H1 (cell line): ENCODE results near the gene DCHS1. TPM values are rescaled to one million over a fixed set of nuclear protein-coding genes. Genes with fewer than 3 reads are reported as not detected.

Experiments
- CTCF ChIA-PET: fragments of 300-600 bp; sonication (Branson Sonifier 250); formaldehyde crosslinking; loops from one replicate; lab custom pipeline; 2021; ENCODE audit not compliant: partially characterized antibody; lab: Charles Lee
- POLR2A ChIA-PET: fragments of 300-600 bp; sonication (Branson Sonifier 250); formaldehyde crosslinking; loops from one replicate; lab custom pipeline; 2021; ENCODE audit warnings: inconsistent platforms; ENCODE audit not compliant: partially characterized antibody; lab: Charles Lee
- DNase-seq, 2 experiments: peaks; one replicate each; pipeline versions ENCODE4 v3.0.0 to v3.0.0-alpha.2; 2010 to 2022; ENCODE audit warnings: low spot score in 2 of 2, low read depth in 1 of 2, mixed read lengths in 1 of 2
- FAIRE-seq: peaks from 2 replicates; lab custom pipeline; 2011; peaks lifted over from hg19 to GRCh38; lab: Jason Lieb, UNC
- H2AFZ ChIP-seq: 2 replicates; pipeline ENCODE4 v1.8.1; 2012; ENCODE audit warnings: low read length, inconsistent platforms
- H2AK5ac ChIP-seq: 2 replicates; pipeline ENCODE4 v1.6.1; 2013; ENCODE audit warnings: low read depth, low read length
- H2BK120ac ChIP-seq: replicated peaks from 2 replicates; pipeline ENCODE3; 2013; ENCODE audit warnings: low read depth, low read length, inconsistent platforms
- H2BK12ac ChIP-seq: 2 replicates; pipeline ENCODE4 v1.6.1; 2013; ENCODE audit warnings: low read depth, low read length
- H2BK15ac ChIP-seq: 2 replicates; pipeline ENCODE4 v1.6.1; 2013; ENCODE audit warnings: low read length
- H2BK20ac ChIP-seq: 2 replicates; pipeline ENCODE4 v1.6.1; 2013; ENCODE audit warnings: low read length
- H2BK5ac ChIP-seq: 2 replicates; pipeline ENCODE4 v1.6.1; 2013; ENCODE audit warnings: low read depth, low read length
- H3K14ac ChIP-seq: 2 replicates; pipeline ENCODE4 v1.6.1; 2013; ENCODE audit warnings: inconsistent platforms; ENCODE audit not compliant: insufficient read length
- H3K18ac ChIP-seq: 2 replicates; pipeline ENCODE4 v1.6.1; 2013; ENCODE audit warnings: low read length; ENCODE audit errors: extremely low read depth
- H3K23ac ChIP-seq: 2 replicates; pipeline ENCODE4 v1.6.1; 2013; ENCODE audit warnings: inconsistent platforms; ENCODE audit not compliant: insufficient read length
- H3K23me2 ChIP-seq: 2 replicates; pipeline ENCODE4 v1.6.1; 2013; ENCODE audit warnings: low read depth, low read length
- H3K27ac ChIP-seq: 2 replicates; pipeline ENCODE4 v1.6.1; 2011; ENCODE audit warnings: low read depth, low read length, inconsistent platforms
- H3K27me3 ChIP-seq, 4 experiments: replicated peaks in 1 of 4; 1 replicate in 1 of 4; 2 replicates in 3 of 4; pipeline versions ENCODE4 v1.6.1 to v1.8.1; 2011 to 2013; ENCODE audit warnings: low read length in 3 of 4, mild to moderate bottlenecking in 3 of 4, inconsistent platforms in 2 of 4, mixed read lengths in 2 of 4, moderate library complexity in 1 of 4; ENCODE audit not compliant: control insufficient read depth in 3 of 4, insufficient read depth in 3 of 4; ENCODE audit errors: extremely low read depth in 1 of 4
- H3K36me3 ChIP-seq, 4 experiments: 2 replicates each; pipeline versions ENCODE4 v1.6.1 to v1.8.1; 2011 to 2013; ENCODE audit warnings: mild to moderate bottlenecking in 4 of 4, low read length in 3 of 4, moderate library complexity in 2 of 4, control low read depth in 1 of 4, inconsistent platforms in 1 of 4; ENCODE audit not compliant: insufficient read depth in 4 of 4, control insufficient read depth in 2 of 4
- H3K4ac ChIP-seq: replicated peaks from 2 replicates; pipeline ENCODE3; 2013; ENCODE audit warnings: low read length, low read depth, mixed read lengths, inconsistent platforms; ENCODE audit not compliant: insufficient read length
- H3K4me1 ChIP-seq, 4 experiments: replicated peaks in 1 of 4; 1 replicate in 1 of 4; 2 replicates in 3 of 4; pipeline versions ENCODE4 v1.6.1 to v1.8.1; 2011 to 2013; ENCODE audit warnings: low read length in 3 of 4, inconsistent platforms in 2 of 4, mixed read lengths in 1 of 4; ENCODE audit not compliant: insufficient read depth in 4 of 4, control insufficient read depth in 3 of 4
- H3K4me2 ChIP-seq, 2 experiments: 2 replicates each; pipeline versions ENCODE4 v1.6.1 to v1.8.1; 2011 to 2013; ENCODE audit warnings: low read depth in 2 of 2, low read length in 2 of 2, control low read depth in 1 of 2, inconsistent platforms in 1 of 2, mild to moderate bottlenecking in 1 of 2; ENCODE audit not compliant: insufficient read depth in 1 of 2
- H3K4me3 ChIP-seq, 4 experiments: fragments of 200-600, 300-600 bp in 1 of 4; sonication (generic), shearing (Covaris generic), sonication (Bioruptor Twin) in 1 of 4; 2 replicates each; pipeline versions ENCODE4 v1.5.1 to v1.8.1; 2011 to 2016; ENCODE audit warnings: low read length in 4 of 4, low read depth in 3 of 4, control low read depth in 2 of 4, inconsistent platforms in 2 of 4, mild to moderate bottlenecking in 2 of 4, mixed read lengths in 1 of 4, moderate library complexity in 1 of 4; ENCODE audit not compliant: insufficient read depth in 2 of 4; ENCODE audit errors: extremely low read depth in 1 of 4
- H3K56ac ChIP-seq: replicated peaks from 2 replicates; pipeline ENCODE3; 2013; ENCODE audit warnings: low read depth, mild to moderate bottlenecking, mixed read lengths, low read length, inconsistent platforms; ENCODE audit not compliant: insufficient read length
- H3K79me1 ChIP-seq: 2 replicates; pipeline ENCODE4 v1.6.1; 2013; ENCODE audit warnings: low read depth, low read length, control low read depth
- H3K79me2 ChIP-seq, 2 experiments: 2 replicates each; pipeline versions ENCODE4 v1.6.1 to v1.8.1; 2012 to 2013; ENCODE audit warnings: low read length in 2 of 2, mild to moderate bottlenecking in 2 of 2, inconsistent platforms in 1 of 2; ENCODE audit not compliant: insufficient read depth in 2 of 2, control insufficient read depth in 1 of 2
- H3K9ac ChIP-seq, 4 experiments: replicated peaks in 1 of 4; 1 replicate in 1 of 4; 2 replicates in 3 of 4; pipeline versions ENCODE4 v1.6.1 to v1.8.1; 2011 to 2013; ENCODE audit warnings: low read depth in 3 of 4, low read length in 3 of 4, control low read depth in 2 of 4, mild to moderate bottlenecking in 2 of 4, moderate library complexity in 2 of 4, inconsistent platforms in 1 of 4; ENCODE audit errors: extremely low read depth in 1 of 4
- H3K9me3 ChIP-seq, 2 experiments: 2 replicates each; pipeline versions ENCODE4 v1.6.1 to v1.8.1; 2012 to 2013; ENCODE audit warnings: mild to moderate bottlenecking in 2 of 2, moderate library complexity in 2 of 2, control low read depth in 1 of 2, inconsistent platforms in 1 of 2, low read depth in 1 of 2, low read length in 1 of 2, mixed read lengths in 1 of 2; ENCODE audit not compliant: insufficient read depth in 2 of 2
- H4K20me1 ChIP-seq, 2 experiments: replicated peaks in 1 of 2; 2 replicates each; pipeline versions ENCODE3 to v1.8.1; 2011 to 2013; ENCODE audit warnings: inconsistent platforms in 2 of 2, low read length in 2 of 2, mild to moderate bottlenecking in 1 of 2; ENCODE audit not compliant: insufficient read depth in 2 of 2, control insufficient read depth in 1 of 2
- H4K5ac ChIP-seq: 2 replicates; pipeline ENCODE4 v1.6.1; 2013; ENCODE audit warnings: low read length, low read depth, mixed read lengths, inconsistent platforms; ENCODE audit not compliant: insufficient read length
- H4K8ac ChIP-seq: 2 replicates; pipeline ENCODE4 v1.8.0; 2013; ENCODE audit warnings: mild to moderate bottlenecking, moderate library complexity, low read length, inconsistent platforms; ENCODE audit not compliant: insufficient read depth; ENCODE audit errors: extremely low read depth
- H4K91ac ChIP-seq: replicated peaks from 2 replicates; pipeline ENCODE3; 2013; ENCODE audit warnings: low read length, mixed read lengths, inconsistent platforms; ENCODE audit not compliant: insufficient read length
- CREB1 ChIP-seq: IDR thresholded peaks from 2 replicates; pipeline ENCODE4 v1.6.1; 2012; ENCODE audit warnings: inconsistent platforms
- WGBS, 2 experiments: shearing (Covaris generic) in 1 of 2; methylation state at CpG; one replicate each; pipeline versions ENCODE4 v1.1.6 to v1.1.7; 2013 to 2015; ENCODE audit warnings: low lambda C conversion rate in 2 of 2, mixed read lengths in 2 of 2, inconsistent platforms in 1 of 2, low coverage in 1 of 2, missing lambda C conversion rate in 1 of 2; ENCODE audit not compliant: insufficient replicate concordance in 2 of 2, insufficient coverage in 1 of 2, insufficient read length in 1 of 2; ENCODE audit errors: extremely low coverage in 1 of 2, missing lambda C conversion rate in 1 of 2; 5-methylcytosine and 5-hydroxymethylcytosine counted together
- polyA plus RNA-seq, 7 experiments: library from polyadenylated mRNA; depleted of rRNA in 3 of 7; stranded (reverse) in 5 of 7; unstranded in 2 of 7; fragments of >200 nt in 5 of 7; fragments of 200-250 nt in 2 of 7; gene quantifications; 1 replicate in 5 of 7; 2 replicates in 1 of 7; 4 replicates in 1 of 7; pipeline versions ENCODE4 v1.2.1 to v1.2.3, GENCODE V29; 2011 to 2013; ENCODE audit warnings: missing spikeins in 2 of 7, mixed read lengths in 2 of 7
- total RNA-seq: library from RNA; stranded (reverse); fragmentation: NEBNext Ultra II Directional; extraction: Animal tissue kit (Norgen Biotek cat#: 25700); gene quantifications from 2 replicates; pipeline ENCODE4 v1.2.1, GENCODE V29; 2021

Gene DCHS1
- total and polyA plus RNA-seq, 2 of the 8 experiments (the other 6 are each of a cell fraction or from before 2014, with no cell fraction given): 8.2 to 10.5 TPM

- H2AK5ac ChIP-seq: no peak overlapping the region
- peaks cover 13 to 43% (median 34%) of the 10 kb centered on the region in 4 experiments for H3K27me3 ChIP-seq
- no peak overlapping the region for H4K91ac ChIP-seq
- H3K14ac ChIP-seq: no peak overlapping the region
- H3K9me3 ChIP-seq: no peaks in the 10 kb centered on the region
- H3K23ac ChIP-seq: no peak overlapping the region
- H2BK120ac ChIP-seq: no peak overlapping the region
- no peak overlapping the region for H3K56ac ChIP-seq
- H2BK12ac ChIP-seq: no peak overlapping the region
- peaks cover 5 to 10% of the 10 kb centered on the region in 2 experiments for H4K20me1 ChIP-seq
- WGBS, 2 experiments: 87% methylated on average over 4 of the region's 4 CpGs; no CpG with 5 or more reads in 1 of the 2 experiments
- H3K4me3 ChIP-seq: no peak overlapping the region
- POLR2A ChIA-PET: interaction anchor here (1.0 to 1.9 kb wide), 4 partner anchors 10 to 55 kb away, joined by 3 to 9 read pairs (median 4); partner anchors contain the start of genes MRPL17, TAF10 and TPP1
- H3K4ac ChIP-seq: no peak overlapping the region
- H3K27ac ChIP-seq: no peak overlapping the region
- H3K4me2 ChIP-seq: no peak overlapping the region
- TF ChIP-seq CREB1: no peak
- TF ChIP-seq, all 59 proteins: peak for 0
- H3K9ac ChIP-seq: no peak overlapping the region
- peaks cover 12% of the 10 kb centered on the region for H3K23me2 ChIP-seq
- H4K5ac ChIP-seq: no peak overlapping the region
- H2BK15ac ChIP-seq: no peak overlapping the region
- no peak overlapping the region for H4K8ac ChIP-seq
- DNase-seq (no peak), FAIRE-seq (no peak)
- H3K4me1 ChIP-seq: peaks cover 0 to 6% (median 2%) of the 10 kb centered on the region in 4 experiments; a peak in 3 of 7 replicates
- no peaks in the 10 kb centered on the region for H3K79me2 ChIP-seq
- H2BK5ac ChIP-seq: no peak overlapping the region
- H2AFZ ChIP-seq: no peak overlapping the region
- no peak overlapping the region for H3K18ac ChIP-seq
- H3K36me3 ChIP-seq: peaks cover 0 to 3% (median 1%) of the 10 kb centered on the region in 4 experiments; a peak in 3 of 8 replicates
- CTCF ChIA-PET: interaction anchor here (0.5 to 1.4 kb wide), 4 partner anchors 10 to 126 kb away, joined by 3 to 4 read pairs (median 3); no protein-coding TSS in a partner anchor
- no peak overlapping the region for H2BK20ac ChIP-seq
- no peaks in the 10 kb centered on the region; the same call in none of the 2 replicates for H3K79me1 ChIP-seq
Measured at GRCh38 chr11:6628526-6628925, 27.1 kb downstream of the DCHS1 start.
